B cell (primary cell): ENCODE measurements around the gene ERMAP.

Source experiments
- EZH2 ChIP-seq: IDR thresholded peaks from 2 replicates; pipeline ENCODE4 v1.6.1; 2012; ENCODE audit warnings: borderline replicate concordance, low read depth, mild to moderate bottlenecking, moderate library complexity, low read length; ENCODE audit not compliant: insufficient read depth, poor library complexity, severe bottlenecking
- TF ChIP-seq, protein P1 (sequence below): fragments of 200-600 bp; IDR thresholded peaks from one replicate; pipeline ENCODE4 v1.8.0; 2022; ENCODE audit warnings: antibody characterized with exemption, mild to moderate bottlenecking

DNA sequence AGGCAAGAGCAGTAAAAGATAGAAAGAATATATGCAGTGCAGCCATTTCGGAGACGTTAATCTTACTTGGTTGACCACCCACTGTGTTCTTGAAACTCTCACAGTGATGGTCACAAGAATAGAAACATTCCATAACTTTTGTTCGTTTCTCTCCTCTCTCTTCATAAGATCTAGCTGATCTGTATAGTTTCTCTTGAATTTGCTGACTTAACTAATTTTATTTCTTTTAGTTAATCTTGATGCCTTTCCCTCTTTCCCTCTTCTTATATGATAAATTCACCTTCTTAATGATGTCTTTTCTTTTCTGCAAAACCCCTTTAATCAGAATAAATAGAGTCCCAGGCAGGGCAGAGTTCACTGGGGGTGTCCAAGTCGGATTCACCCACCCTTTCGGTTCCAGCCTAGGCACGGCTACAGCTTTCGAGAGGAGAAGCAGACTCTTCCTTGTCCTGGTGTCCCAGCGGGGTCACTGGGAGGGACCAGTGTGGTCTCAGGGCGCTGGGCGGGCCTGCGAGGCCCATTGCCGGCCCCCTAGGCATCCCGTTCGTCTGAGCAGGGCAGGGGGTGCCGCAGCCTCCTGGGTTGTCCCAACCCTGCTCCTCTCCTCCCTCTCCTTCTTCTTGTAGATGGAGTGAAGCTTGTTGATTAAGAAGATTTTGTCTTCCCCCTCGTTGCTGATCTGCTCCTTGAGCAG, 69.3 kb downstream of the ERMAP start:
- TF ChIP-seq, protein P1, sequence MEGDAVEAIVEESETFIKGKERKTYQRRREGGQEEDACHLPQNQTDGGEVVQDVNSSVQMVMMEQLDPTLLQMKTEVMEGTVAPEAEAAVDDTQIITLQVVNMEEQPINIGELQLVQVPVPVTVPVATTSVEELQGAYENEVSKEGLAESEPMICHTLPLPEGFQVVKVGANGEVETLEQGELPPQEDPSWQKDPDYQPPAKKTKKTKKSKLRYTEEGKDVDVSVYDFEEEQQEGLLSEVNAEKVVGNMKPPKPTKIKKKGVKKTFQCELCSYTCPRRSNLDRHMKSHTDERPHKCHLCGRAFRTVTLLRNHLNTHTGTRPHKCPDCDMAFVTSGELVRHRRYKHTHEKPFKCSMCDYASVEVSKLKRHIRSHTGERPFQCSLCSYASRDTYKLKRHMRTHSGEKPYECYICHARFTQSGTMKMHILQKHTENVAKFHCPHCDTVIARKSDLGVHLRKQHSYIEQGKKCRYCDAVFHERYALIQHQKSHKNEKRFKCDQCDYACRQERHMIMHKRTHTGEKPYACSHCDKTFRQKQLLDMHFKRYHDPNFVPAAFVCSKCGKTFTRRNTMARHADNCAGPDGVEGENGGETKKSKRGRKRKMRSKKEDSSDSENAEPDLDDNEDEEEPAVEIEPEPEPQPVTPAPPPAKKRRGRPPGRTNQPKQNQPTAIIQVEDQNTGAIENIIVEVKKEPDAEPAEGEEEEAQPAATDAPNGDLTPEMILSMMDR, result no peak
- TF ChIP-seq EZH2, result no peak
